ENCODE measurements around the gene SLC22A23.

SLC22A23 gene

DNA sequence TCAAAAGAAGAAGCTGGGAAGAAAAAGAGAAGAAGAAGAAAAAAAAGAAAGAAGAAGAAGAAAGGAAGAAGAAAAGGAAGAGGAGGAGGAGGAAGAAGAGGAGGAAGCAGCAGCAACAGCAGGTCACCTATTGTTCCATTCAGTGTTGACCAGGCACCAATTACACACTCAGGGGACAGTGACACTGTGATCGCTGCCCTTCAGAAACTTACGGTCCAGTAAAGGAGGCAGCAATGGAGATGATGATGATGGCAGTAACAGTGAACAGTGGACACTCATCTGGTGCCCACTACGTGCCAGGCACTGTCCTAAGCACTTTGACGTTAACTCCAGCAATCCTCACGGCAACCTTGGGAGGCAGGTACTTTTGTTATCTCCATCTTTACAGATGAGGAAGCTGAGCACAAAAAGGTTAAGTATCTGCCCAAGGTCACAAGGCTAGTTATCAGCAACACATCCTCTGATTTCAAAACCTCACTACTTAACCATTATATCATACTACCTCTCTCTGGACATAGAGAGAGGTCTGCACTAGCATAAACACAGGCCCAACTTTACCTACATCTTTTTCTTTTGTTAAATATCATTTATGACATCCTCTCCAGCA lies 83.2 kb downstream of the SLC22A23 start:
- no peak for TF ChIP-seq CTCF (IDR thresholded peaks at IDR 0.05; ENCODE audit: control insufficient read depth, extremely low read depth, insufficient read depth)
- H3K4me3 ChIP-seq (ENCODE audit: low read depth, low read length): no peak overlapping the region
- DNase-seq (ENCODE audit: low read depth): no peak

DNA sequence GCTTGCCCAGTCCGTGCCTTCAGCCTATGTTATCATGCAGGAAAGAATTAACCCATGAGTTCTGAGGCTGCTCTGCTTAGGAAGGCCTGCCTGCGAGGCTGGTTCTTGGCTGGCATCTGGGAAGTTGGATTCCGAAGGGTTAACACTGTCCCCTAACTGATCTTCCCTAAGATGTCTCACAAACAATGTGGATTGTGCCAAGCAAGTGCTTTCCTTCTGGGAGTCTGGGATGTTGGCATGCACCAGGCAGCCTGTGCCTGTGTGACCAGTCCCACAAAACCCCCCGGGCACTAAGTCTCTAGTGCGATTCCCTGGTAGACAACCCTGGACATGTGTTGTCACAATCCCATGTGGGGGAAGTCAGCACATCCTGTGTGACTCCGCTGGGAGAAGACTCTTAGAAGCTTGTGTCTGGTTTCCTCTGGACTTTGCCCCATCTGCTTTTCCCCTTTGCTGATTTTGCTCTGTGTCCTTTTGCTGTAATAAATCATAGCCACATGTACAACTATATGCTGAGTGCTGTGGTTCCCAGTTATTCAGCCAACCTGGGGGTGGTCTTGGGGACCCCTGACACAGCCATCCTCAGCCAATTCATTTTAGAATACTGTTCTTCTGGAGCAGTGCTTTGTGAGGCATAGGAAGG lies 83.8 kb downstream of the SLC22A23 start:
- no peak for DNase-seq (ENCODE audit: low read depth)
- H3K4me3 ChIP-seq (ENCODE audit: low read depth, low read length): no peak overlapping the region
- no peak for TF ChIP-seq CTCF (IDR thresholded peaks at IDR 0.05; ENCODE audit: control insufficient read depth, extremely low read depth, insufficient read depth)

DNA sequence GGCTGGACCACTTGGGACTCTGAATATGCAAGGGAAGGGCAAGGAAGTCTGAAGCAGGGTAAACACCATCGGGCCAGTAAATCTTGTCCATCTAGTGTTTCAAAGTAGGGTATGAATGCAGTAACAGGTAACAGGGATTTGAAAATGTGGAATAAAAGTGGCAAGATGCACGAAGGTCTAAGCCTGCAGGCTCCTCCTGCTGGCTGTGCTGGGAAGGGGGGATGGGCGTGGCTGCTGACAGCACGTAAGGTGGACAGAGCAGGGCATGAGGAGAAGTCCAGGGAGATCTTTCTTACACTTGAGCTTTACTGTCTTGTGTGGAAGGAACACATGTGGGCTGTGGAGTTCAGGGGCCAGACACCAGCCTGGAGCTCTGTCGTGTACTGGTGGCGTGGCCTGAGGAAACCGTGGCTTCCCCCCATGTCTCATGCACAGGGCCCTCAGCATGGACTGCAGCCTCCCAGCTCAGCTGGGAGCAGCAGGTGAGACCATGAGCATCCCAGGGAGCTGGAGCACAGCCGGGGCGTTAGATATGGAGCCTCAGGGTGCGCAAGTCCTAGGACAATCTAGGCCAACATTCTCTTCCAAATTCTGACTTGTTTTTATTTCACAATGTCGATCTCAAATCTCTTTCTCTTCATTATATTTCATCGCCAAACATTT lies 84.5 kb downstream of the SLC22A23 start:
- no peak for DNase-seq (ENCODE audit: low read depth)

GRCh38 chr6:3371222-3371949 lies 85.5 kb downstream of the SLC22A23 start:
- no peak for DNase-seq (ENCODE audit: low read depth)
- no peak overlapping the region for H3K4me3 ChIP-seq (ENCODE audit: low read depth, low read length)
- TF ChIP-seq CTCF (IDR thresholded peaks at IDR 0.05; ENCODE audit: control insufficient read depth, extremely low read depth, insufficient read depth): no peak

More for the DNA sequence above, 84.5 kb downstream of the SLC22A23 start:
- TF ChIP-seq CTCF (IDR thresholded peaks at IDR 0.05; ENCODE audit: control insufficient read depth, extremely low read depth, insufficient read depth): no peak
- H3K4me3 ChIP-seq (ENCODE audit: low read depth, low read length): no peak overlapping the region

- TF ChIP-seq CTCF (IDR thresholded peaks at IDR 0.05; ENCODE audit: control insufficient read depth, extremely low read depth, insufficient read depth): no peak
- peak; percentile 63 for DNase-seq (ENCODE audit: low read depth)
- H3K4me3 ChIP-seq (ENCODE audit: low read depth, low read length): no peak overlapping the region
Observed at GRCh38 chr6:3370361-3371221, 86.3 kb downstream of the SLC22A23 start.

DNA sequence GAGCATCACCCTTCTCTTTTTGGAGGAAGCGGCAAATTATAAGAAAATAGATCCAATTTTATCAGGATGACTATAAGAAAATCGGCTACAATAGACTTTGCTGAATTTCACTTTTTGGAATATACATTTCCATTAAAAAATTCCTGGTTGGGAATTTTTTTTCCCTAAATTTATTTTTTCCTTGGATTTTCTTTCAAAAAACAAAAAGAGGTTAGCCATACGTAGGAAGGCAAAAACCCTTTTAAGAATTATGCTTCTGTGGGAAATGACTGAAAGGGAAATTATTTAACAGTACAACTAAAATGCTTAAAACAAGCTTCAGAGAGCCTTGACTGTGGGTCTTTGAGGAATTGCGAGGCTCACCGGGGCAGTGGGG lies 86.9 kb downstream of the SLC22A23 start:
- DNase-seq (ENCODE audit: low read depth): no peak

More for the DNA sequence above, 86.9 kb downstream of the SLC22A23 start:
- no peak for TF ChIP-seq CTCF (IDR thresholded peaks at IDR 0.05; ENCODE audit: control insufficient read depth, extremely low read depth, insufficient read depth)
- no peak overlapping the region for H3K4me3 ChIP-seq (ENCODE audit: low read depth, low read length)
